Natural killer cell (primary cell): ENCODE results near the gene YARS1. TPM values are rescaled to one million over a fixed set of nuclear protein-coding genes. Genes with fewer than 3 reads are reported as not detected.
"Not testable (repeated sequence)": the region's sequence is repeated elsewhere in the genome, so short reads cannot be mapped to it uniquely, and the experiment has no call there.

ENCODE experiments used
- ATAC-seq, 3 donors: fragments of 150-1000 bp in 2 of 3; fragments of 200-7000 bp in 1 of 3; cut with Tn5 transposase; 1 replicate in 1 of 3; 2 replicates in 2 of 3; pipeline ENCODE4 v1.10.0; 2021; ENCODE audit warnings: mild to moderate bottlenecking in 2 of 3, moderate library complexity in 2 of 3
- DNase-seq, 2 donors: peaks; one replicate each; pipeline versions ENCODE4 v3.0.0 to v3.0.0-alpha.2; 2013 to 2021; ENCODE audit warnings: mixed read lengths in 1 of 2
- H3K27ac ChIP-seq: one replicate; pipeline ENCODE4 v1.5.1; 2013; ENCODE audit warnings: mild to moderate bottlenecking, low read length
- H3K27me3 ChIP-seq: one replicate; pipeline ENCODE4 v1.6.1; 2013; ENCODE audit warnings: low read length; ENCODE audit not compliant: control insufficient read depth, insufficient read depth
- H3K36me3 ChIP-seq: one replicate; pipeline ENCODE4 v1.6.1; 2013; ENCODE audit warnings: low read length; ENCODE audit not compliant: control insufficient read depth, insufficient read depth
- H3K4me1 ChIP-seq: one replicate; pipeline ENCODE4 v1.6.1; 2013; ENCODE audit warnings: low read length; ENCODE audit not compliant: control insufficient read depth, insufficient read depth
- H3K4me3 ChIP-seq: one replicate; pipeline ENCODE4 v1.5.1; 2013; ENCODE audit warnings: low read length
- H3K9me3 ChIP-seq: one replicate; pipeline ENCODE4 v1.6.1; 2013; ENCODE audit warnings: low read length; ENCODE audit not compliant: control insufficient read depth, insufficient read depth
- H3K27ac Mint-ChIP-seq, 2 donors: one replicate each; pipeline ENCODE4 v1.8.0; 2022; ENCODE audit warnings: mild to moderate bottlenecking in 2 of 2, mixed read lengths in 2 of 2, moderate library complexity in 1 of 2
- H3K27me3 Mint-ChIP-seq, 2 donors: one replicate each; pipeline ENCODE4 v1.8.0; 2022; ENCODE audit warnings: low read depth in 2 of 2, mixed read lengths in 2 of 2
- H3K36me3 Mint-ChIP-seq: one replicate; pipeline ENCODE4 v1.8.0; 2022; ENCODE audit warnings: mixed read lengths
- H3K4me1 Mint-ChIP-seq, 2 donors: one replicate each; pipeline ENCODE4 v1.8.0; 2022; ENCODE audit warnings: mixed read lengths in 2 of 2
- H3K4me3 Mint-ChIP-seq: one replicate; pipeline ENCODE4 v1.8.0; 2022; ENCODE audit warnings: mild to moderate bottlenecking, moderate library complexity, mixed read lengths
- H3K9me3 Mint-ChIP-seq, 2 donors: one replicate each; pipeline ENCODE4 v1.8.0; 2022; ENCODE audit warnings: mixed read lengths in 2 of 2
- CTCF ChIP-seq: fragments of 200-600 bp; IDR thresholded peaks from one replicate; pipeline ENCODE4 v1.8.0; 2022; ENCODE audit warnings: antibody characterized with exemption
- WGBS: methylation state at CpG from one replicate; pipeline ENCODE4 v1.1.7; 2013; ENCODE audit warnings: missing lambda C conversion rate; ENCODE audit not compliant: insufficient coverage; 5-methylcytosine and 5-hydroxymethylcytosine counted together
- intact Hi-C: fragments of 100-400 bp; cut with micrococcal nuclease; formaldehyde crosslinking; loops from one replicate; pipeline ENCODE4 v1.14.2; 2022
- total RNA-seq, 4 donors: library from RNA; stranded (reverse); fragments of 120-200 nt in 1 of 4; gene quantifications; one replicate each; pipeline versions ENCODE4 v1.2.3 to v1.2.4, GENCODE V29; 2013 to 2022

The YARS1 gene
- total RNA-seq, 3 donors from 2014 or later (not counting 1 experiment from before 2014, with no cell fraction given) = 163 to 223 (median 197) TPM

- no peak for ATAC-seq
- no peaks in the 10 kb centered on the region for H3K36me3 Mint-ChIP-seq
- Histone ChIP-seq H3K4me1 (peaks cover 58% of the 10 kb centered on the region), H3K27me3 (no peaks in the 10 kb centered on the region), H3K27ac (peak overlapping the region; percentile 79), H3K4me3 (no peak overlapping the region), H3K9me3 (no peaks in the 10 kb centered on the region), H3K36me3 (peaks cover 21% of the 10 kb centered on the region)
- no peak for DNase-seq
- H3K9me3 Mint-ChIP-seq = peaks cover 0 to 2% of the 10 kb centered on the region in 2 donors
- 92% methylated on average over 1 of the region's 1 CpG for WGBS
- intact Hi-C loops = loop anchor here (10.0 kb wide), 1 partner anchor 173 kb away; no protein-coding TSS in a partner anchor
- H3K4me1 Mint-ChIP-seq = peaks cover 47 to 51% of the 10 kb centered on the region in 2 donors
- TF ChIP-seq CTCF = no peak
- H3K4me3 Mint-ChIP-seq = peak overlapping the region; percentile 84
- H3K27me3 Mint-ChIP-seq = no peaks in the 10 kb centered on the region
- peak overlapping the region; percentile 90 to 93 for H3K27ac Mint-ChIP-seq
Observed at GRCh38 chr1:32797456-32797855, 19.7 kb downstream of the YARS1 start.

- intact Hi-C loops = loop anchor here (10.0 kb wide), 1 partner anchor 171 kb away; no protein-coding TSS in a partner anchor
- H3K36me3 Mint-ChIP-seq, H3K4me3 Mint-ChIP-seq, H3K27me3 Mint-ChIP-seq, H3K9me3 ChIP-seq, ATAC-seq, H3K27me3 ChIP-seq, DNase-seq, H3K4me3 ChIP-seq, H3K9me3 Mint-ChIP-seq, H3K27ac ChIP-seq: not testable (repeated sequence)
- 98% methylated on average over 4 of the region's 4 CpGs for WGBS
- peaks cover 59% of the 10 kb centered on the region for H3K4me1 ChIP-seq
- H3K36me3 ChIP-seq = peaks cover 29% of the 10 kb centered on the region
- Mint-ChIP-seq H3K4me1 (peaks cover 43 to 47% of the 10 kb centered on the region in 2 donors), H3K27ac (peak overlapping the region in 1 of 2 donors; percentile 62)
Observed at GRCh38 chr1:32795763-32796162, 21.4 kb downstream of the YARS1 start.

- peaks cover 11 to 15% of the 10 kb centered on the region in 2 donors for H3K4me1 Mint-ChIP-seq
- DNase-seq (no peak), ATAC-seq (no peak)
- H3K27me3 Mint-ChIP-seq = no peaks in the 10 kb centered on the region
- 52% methylated on average over 1 of the region's 1 CpG for WGBS
- H3K36me3 Mint-ChIP-seq = peaks cover 6% of the 10 kb centered on the region
- H3K9me3 Mint-ChIP-seq = no peaks in the 10 kb centered on the region
- intact Hi-C loops = loop anchor here (10.0 kb wide), 1 partner anchor 167 kb away; no protein-coding TSS in a partner anchor
- H3K36me3 ChIP-seq = peaks cover 44% of the 10 kb centered on the region
- no peak for TF ChIP-seq CTCF
- H3K4me3 ChIP-seq = no peak overlapping the region
- H3K9me3 ChIP-seq = no peaks in the 10 kb centered on the region
- H3K27ac ChIP-seq = no peak overlapping the region
- H3K27ac Mint-ChIP-seq = peak overlapping the region; percentile 72 to 78
- peaks cover 22% of the 10 kb centered on the region for H3K4me1 ChIP-seq
- no peaks in the 10 kb centered on the region for H3K27me3 ChIP-seq
- no peak overlapping the region for H3K4me3 Mint-ChIP-seq
Observed at GRCh38 chr1:32791881-32792280, 25.3 kb downstream of the YARS1 start.

GRCh38 chr1:32789356-32789755, 27.8 kb downstream of the YARS1 start:
- Mint-ChIP-seq H3K27ac (peak overlapping the region in 1 of 2 donors; percentile 36), H3K4me1 (peaks cover 11 to 19% of the 10 kb centered on the region in 2 donors)
- H3K27ac ChIP-seq, intact Hi-C loops, DNase-seq, H3K4me3 ChIP-seq, H3K4me1 ChIP-seq, ATAC-seq, H3K27me3 ChIP-seq, H3K9me3 ChIP-seq, H3K4me3 Mint-ChIP-seq, H3K9me3 Mint-ChIP-seq, H3K27me3 Mint-ChIP-seq, H3K36me3 Mint-ChIP-seq: not testable (repeated sequence)
- 77% methylated on average over 2 of the region's 2 CpGs for WGBS
- H3K36me3 ChIP-seq = peaks cover 55% of the 10 kb centered on the region
